NK-92 (cell line): ENCODE measurements around the gene DOCK3.
"Not testable (repeated sequence)": the region's sequence is repeated elsewhere in the genome, so short reads cannot be mapped to it uniquely, and the experiment has no call there.

Source experiments
- DNase-seq: peaks from one replicate; lab custom pipeline; 2025; ENCODE audit not compliant: unreplicated experiment; lab: John Stamatoyannopoulos, UW

The DOCK3 gene

DNA sequence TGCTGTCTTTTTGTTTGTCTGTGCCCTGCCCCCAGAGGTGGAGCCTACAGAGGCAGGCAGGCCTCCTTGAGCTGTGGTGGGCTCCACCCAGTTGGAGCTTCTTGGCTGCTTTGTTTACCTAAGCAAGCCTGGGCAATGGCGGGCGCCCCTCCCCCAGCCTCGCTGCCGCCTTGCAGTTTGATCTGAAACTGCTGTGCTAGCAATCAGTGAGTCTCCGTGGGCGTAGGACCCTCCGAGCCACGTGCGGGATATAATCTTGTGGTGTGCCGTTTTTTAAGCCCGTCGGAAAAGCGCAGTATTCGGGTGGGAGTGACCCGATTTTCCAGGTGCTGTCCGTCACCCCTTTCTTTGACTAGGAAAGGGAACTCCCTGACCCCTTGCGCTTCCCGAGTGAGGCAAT lies 303.9 kb downstream of the DOCK3 start:
- not testable (repeated sequence) for DNase-seq

DNA sequence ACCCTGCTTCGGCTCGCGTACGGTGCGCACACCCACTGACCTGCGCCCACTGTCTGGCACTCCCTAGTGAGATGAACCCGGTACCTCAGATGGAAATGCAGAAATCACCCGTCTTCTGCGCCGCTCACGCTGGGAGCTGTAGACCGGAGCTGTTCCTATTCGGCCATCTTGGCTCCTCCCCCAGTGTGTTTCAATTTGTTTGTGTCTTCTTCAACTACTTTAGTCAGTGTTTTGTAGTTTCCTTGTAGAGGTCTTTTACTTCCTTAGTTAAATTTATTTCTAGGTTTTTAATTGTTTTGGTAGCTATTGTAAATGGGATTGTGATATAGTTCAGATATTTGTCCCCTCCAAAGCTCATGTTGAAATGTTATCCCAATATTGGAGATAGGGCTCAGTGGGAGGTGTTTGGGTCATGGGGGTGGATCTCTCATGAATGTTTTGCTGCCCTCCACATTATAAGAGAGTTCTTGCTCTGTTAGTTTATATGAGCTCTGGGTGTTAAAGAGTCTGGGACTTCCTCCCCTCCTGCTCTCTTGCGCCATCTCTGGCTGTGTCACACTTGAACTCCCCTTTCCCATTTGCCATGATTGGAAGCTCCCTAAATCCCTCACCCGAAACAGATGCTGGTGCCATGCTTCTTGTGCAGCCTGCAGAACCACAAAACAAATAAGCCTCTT lies 304.4 kb downstream of the DOCK3 start:
- no peak for DNase-seq

DNA sequence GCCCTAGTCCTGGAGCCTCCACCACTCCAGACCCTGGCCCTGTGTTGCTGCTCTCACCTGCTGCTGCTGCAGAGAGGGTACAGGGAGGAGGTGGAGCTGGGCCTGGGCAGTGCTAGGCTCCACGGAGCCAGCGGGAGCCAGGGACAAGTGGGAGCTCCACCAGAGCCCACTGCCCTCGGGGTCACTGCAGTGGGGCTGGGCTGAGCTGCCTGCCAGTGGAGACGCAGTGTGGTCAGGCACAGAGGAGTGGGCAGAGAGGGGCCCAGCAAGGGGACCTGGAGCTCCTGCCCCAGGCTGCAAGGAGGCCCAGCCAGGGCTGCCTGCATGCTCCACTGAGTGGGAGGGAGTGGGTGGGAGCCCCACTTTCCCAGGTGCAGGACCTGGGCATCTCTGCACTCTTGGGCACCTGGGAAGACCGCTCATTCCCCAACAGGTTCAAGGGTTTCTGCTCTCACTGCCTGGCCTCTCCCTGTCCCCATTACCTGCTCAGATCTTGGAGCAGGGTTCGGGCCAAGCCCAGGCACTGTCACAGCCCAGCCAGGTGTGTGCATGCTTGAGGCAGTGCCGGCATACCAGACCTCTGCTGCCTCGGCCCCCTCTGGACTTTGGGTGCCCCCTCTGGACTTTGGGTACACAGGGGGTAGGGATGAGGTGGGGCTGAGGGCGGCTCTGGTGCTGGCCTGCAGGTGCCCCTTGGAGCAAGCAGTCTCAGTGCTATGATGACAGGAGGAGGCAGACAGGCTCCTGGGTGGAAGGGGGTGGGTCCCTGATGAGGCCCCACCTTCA lies 308.0 kb downstream of the DOCK3 start:
- no peak for DNase-seq

DNA sequence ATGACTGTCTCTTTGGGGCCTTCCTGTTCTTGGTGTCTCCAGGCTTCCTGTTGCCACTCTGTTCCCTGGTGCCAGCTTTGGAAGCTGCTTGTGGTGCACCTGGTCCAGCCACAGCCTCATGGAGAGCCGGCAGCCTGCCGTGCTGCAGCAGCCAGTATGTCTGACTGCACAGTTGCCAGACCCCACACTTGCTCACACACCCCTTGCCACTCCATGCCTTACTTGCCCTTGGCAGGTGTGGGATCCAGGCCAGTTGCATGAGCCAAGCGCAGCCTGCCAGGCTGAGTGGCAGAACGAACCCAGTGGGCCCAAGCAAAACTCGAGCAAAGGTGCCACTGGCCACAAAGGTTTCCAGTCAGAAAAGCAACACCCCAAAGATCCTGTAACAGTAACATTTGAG lies 309.2 kb downstream of the DOCK3 start:
- no peak for DNase-seq

DNA sequence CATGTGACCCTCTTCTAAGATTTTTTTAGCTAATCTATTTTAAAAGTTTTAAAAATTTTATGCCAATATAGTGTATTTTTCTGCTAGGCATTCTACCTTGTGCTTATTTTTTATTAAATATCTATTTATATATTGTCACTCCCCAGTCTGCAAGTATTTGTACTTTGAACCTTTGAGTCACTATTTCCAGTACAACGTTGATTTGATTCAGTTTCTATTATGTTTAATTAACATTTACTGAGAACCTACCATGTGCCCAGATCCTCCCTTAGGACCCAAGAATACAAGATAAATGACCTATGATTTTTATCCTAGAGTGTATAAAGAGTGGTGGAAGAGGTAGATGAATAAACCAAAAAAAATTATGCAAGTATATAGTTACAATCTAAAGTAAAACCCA lies 311.2 kb downstream of the DOCK3 start:
- DNase-seq = no peak

DNA sequence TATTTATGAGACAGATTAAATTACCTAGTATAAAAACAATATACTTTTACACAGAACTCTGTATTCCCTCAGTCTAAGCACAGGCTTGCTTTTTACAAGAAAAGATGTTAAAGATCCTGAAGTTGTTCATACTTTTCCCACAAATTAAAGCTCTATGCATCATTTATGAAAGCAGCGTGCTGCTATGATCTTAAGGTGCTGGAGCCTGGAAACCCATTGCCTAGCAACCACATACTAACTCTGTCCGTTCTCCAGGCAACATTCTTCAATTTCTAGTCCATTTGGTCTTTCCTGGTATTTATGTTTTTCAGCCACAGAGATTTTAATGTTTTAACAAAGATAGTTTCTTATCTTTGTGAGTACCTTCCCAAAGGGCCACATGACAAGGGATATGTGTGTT lies 312.0 kb downstream of the DOCK3 start:
- DNase-seq = no peak

DNA sequence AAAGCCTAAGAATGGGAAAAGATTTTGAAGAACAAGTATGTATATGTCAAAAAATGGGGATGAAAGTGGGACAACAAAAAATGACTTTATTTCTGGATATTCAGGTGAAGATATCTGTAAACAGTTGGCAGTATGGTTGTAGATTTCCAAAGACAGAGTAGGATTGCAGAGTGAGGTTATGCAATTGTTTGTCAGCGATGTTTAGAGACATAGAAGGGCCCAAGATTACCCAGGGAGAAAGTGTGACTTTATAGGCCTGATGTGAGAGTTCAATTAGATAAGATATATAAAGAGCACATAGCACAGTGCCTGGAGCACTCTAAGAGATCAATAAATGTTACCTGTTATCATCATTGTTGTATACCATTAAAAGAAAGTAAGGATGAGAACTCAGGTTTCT lies 319.8 kb downstream of the DOCK3 start:
- no peak for DNase-seq

DNA sequence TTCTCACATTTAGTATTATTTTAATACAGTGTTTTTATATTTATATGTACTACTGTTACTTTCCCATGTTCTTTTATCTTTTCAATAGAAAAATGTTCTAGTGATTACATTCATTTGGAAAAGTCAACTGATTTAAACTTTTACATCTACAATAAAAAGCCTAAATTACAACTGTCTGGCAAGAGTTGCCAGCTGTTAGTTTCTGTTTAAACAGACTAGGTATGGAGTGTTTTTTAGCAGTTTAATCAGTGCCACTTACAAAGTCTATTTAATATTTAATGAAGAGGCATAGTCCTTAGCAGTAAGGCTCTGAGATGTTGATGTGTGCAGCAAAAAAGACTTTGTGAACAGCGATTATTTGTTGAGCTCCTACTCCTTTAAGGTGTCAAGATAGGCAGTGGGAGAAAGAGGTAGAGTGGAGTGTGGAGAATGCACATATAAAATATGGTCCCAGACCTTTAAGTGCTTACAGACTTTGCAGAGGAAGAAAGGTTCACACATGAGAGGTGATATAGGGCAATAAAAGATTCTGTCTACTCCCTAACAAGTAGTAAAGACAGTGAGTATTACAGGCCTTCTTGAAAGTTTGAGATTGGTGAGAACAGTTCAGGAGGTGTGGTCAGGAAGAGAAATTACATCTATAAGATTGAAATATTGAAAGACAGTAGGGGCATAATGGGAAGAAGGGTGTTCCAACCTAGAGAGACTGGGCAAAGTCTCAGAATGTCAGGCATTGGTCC lies 320.5 kb downstream of the DOCK3 start:
- no peak for DNase-seq

DNA sequence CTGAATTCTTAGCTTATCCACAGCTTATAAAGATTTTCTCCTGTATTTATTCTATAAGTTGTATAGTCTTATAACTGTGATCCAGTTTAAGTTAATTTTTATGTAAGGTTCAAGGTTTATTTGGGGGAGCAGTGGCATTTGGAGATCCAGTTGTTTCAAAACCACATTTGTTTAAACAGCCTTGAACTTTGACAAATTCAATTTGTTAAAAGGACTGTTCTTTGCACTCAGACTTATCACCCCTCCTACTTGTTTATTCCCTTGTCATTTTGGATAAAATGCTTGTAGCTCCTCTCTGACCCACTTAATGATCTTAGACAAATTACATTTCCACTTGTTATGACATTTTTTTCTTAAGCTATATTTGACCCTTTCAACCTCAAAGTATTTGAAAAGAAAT lies 327.8 kb downstream of the DOCK3 start:
- DNase-seq = no peak

DNA sequence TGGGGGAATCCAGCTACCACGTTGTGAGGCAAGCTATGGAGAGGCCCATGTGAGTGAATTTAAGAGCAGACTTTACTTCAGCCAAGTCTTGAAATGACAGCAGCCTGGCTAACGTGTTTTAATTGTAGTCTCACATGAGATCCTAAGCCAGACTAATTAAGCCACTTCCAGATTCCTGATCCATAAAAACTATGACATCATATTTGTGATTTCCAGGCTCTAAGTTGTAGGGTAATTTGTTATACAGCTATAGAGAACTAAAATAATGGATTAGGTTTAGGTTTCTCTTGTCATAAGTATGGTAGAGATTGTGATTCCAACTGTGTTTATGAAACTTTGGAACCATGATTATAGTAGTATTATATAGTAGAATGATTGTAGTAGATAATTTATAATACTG lies 329.5 kb downstream of the DOCK3 start:
- DNase-seq = no peak

DNA sequence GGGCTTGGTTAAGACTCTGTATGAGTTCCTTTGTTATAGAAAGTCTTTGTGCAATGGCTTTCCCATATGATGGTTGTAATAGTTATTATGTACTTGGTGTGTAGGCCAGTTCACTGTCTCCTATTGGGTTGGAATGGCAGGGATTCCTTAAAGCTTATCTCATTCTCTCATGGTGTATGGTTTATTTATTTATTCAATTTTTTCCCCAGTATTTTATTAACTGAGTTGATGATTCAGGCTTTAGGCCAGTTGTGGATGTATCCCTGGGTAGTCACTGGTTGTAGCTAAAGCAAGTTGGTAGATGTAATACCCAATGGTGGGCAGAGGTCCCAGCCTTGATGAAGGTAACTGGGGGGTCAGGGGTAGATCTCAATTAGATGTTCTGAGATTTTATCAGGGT lies 349.4 kb downstream of the DOCK3 start:
- no peak for DNase-seq

DNA sequence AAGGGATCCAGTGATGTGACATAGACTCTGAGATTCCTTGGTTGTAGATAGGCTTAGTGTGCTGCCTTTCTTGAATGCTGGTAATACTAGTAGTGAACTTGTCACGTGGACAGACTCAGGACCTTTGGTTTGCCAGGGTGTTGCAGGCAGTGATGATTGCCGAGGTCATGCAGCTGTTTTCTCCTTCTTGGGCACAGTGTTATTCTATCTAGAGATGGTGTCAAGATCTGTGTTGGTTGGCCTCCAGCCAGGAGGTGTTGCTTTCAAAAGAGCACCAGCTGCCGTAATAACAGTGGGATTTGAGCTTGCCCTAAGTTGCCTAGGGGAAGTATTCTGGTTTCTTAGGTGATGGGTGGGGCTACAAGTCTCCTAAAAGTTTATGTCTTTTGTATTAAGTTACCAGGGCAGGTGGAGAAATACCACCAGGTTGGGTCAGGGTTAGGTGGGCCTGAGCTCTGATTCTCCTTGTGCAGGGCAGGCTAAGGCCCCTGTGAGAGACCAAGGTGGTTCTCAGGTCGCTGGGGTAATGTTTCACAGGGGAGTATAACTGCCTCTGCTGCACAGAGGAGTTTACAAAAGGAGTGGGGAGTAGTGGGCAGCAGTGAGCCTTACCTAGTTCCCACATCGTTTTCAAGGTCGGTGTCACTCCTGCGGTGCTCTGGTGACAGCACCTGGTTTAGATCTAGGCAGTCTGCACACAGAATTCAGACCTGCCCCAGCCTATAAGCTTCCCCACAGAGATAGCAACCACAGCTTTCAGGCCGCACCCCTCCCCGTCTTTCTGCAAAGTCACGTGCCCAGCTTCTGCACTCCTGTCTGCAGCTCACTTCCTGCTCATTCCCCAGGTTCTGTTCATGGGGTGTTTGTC lies 350.3 kb downstream of the DOCK3 start:
- DNase-seq = no peak

DNA sequence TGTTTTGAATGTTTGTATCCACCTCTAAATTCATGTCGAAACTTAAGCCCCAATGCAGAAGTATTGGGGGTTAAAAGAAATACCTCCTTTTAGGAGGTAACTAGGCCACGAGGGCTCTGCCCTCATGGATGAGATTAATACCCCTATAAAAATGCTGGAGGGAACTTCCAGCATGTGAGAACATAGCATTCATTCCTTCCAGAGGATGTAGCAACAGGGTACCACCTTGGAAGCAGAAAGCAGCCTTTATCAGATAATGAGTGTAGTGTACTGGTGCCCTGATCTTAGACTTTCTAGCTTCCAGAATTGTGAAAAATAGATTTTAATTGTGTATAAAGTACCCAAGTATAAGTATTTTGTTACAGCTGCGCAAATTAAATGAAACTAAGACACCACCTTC lies 356.9 kb downstream of the DOCK3 start:
- DNase-seq = no peak

DNA sequence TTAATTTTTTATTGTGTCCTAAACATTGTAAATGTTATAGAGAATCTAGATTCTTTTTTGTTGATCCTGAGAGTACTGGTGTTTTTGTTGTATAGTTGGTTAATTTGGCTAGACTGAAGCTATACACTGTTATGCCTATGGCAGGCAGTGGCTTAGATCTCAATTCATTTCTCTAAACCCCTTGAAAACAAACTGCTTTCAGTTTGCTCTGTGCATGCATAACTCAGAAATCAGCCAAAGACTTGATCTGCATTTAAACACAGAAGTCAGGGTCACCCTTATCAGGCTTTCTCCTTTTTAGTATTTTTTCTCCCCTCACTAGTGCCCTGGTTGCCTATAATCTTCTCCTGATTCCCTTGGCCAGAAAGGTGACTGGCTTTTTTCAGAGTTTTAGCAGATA lies 360.9 kb downstream of the DOCK3 start:
- DNase-seq = no peak

DNA sequence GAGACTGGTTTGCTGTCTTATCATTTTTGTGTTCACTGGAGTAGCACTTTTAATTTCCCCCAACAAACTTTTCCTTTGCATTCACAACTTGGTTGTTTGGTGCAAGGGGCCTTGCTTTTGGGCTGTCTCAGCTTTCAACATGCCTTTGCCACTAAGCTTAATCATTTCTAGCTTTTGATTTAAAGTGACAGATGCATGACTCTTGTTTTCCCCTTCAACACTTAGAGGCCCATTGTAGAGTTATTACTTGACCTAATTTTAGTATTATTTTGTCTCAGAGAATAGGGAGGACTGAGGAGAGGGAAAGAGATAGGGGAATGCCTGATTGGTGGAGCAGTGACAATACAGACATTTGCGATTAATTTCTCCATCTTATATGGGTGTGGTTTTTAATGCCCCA lies 370.3 kb downstream of the DOCK3 start:
- no peak for DNase-seq

DNA sequence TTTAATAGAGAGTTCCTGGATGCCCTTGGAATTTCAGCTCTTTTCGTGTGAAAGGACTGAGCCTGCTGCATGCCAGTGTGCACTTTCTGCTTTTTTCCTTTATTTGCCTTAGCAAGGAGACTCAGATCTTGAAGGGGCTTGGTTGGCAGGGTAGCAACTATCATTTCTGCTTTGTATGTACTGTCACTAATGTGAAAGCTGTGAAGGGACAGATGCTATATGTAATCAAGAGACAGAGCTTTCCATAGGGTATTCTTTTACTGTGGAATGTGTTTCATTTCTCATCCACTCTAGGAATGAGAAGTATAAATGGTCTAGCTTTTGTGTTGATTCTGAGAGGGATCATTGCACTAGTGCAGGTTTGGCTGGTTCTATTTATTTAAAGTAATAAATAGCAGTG lies 377.8 kb downstream of the DOCK3 start:
- no peak for DNase-seq

DNA sequence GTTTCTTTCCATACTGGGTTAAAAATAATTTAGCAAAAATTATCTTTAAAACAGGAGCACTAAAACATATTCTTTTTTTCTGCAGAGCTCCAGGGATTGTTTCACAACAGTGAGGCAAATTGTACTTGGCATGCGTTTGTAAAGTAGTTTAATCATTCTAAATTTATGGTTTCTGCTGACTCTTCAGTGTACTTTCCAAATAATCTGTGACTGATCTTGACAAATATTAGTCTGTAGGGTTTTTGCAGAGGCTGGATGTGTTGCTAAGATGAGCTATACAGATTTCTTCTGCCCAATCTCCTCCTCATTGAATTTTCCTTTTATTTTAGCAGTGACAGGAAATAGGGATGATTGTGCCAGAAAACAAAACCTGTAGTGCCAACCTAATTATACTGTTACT lies 382.4 kb downstream of the DOCK3 start:
- no peak for DNase-seq

DNA sequence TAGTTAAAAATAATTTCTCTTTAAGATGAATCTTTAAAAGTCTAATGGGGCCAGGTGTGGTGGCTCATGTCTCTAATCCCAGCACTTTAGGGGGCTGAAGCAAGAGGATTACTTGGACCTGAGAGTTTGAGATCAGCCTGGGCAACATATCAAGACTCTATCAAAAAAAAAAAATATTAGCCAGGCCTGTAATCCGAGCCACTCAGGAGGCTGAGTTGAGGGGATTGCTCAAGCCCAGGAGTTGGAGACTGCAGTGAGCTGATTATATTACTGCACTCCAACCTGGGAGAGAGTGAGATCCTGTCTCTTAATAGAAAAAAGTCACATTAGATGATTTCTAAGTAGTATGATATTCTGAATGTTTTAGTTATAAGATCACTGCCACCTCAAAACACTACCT lies 388.3 kb downstream of the DOCK3 start:
- DNase-seq = no peak

DNA sequence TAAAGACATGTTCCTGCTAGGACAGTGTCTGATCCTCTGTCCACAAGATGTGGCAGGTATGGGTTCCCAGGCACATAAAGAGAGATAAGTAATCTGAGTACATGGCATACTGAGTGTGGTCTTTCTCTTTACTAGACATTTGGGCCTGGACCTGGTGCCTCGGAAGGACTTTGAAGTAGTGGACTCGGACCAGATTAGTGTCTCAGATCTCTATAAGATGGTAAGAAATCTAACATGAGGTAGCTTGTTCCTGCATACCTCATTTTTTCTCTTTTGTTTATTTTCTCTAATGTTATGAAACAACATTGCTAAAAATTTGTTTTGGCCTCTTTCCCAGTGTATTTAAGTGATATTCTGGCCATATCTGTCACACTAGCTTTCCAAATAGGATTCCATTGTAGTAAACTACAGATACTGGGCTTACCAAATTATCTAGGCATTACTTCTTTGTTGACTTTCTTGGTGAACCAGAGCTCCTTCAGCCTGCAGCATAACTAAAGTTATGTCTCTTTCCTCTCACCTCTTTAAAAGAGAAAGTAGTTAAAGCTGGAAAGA lies 400.6 kb downstream of the DOCK3 start:
- DNase-seq = no peak

DNA sequence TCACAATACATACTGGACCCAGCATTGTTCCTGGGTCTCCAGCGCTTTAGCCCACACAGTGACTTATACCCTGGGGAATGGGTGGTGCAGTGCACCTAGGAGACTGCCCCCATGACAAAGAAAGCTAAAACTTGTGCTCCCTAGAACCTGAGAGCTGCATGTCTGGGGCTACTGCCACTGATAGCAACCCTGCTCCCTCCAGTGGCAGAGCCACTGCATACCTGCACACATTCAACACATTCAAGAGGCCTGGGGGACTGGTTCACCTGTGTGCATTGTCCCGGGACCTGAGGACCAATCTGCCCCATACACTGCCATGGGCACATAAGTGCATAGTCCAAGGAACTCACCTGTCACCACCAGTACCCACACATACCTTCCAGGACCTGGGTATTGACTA lies 407.6 kb downstream of the DOCK3 start:
- DNase-seq = no peak

DNA sequence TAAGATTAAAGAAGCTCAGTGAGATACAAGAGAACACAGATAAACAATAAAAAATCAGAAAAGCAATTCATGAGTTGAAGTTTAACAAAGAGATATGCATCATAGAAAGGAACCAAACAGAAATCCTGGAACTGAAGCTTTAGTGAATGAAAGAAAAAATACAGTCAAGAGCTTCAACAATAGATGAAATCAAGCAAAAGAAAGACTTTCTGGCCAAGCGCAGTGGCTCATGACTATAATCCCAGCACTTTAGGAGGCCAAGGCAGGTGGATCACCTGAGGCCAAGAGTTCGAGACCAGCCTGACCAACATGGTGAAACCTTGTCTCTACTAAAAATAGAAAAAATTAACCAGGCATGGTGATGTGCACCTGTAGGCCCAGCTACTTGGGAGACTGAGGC lies 408.8 kb downstream of the DOCK3 start:
- DNase-seq = no peak
